WTC11 (cell line): ENCODE measurements around the gene STK17A.

ENCODE experiments used
- CBFB ChIP-seq: sonication (generic); formaldehyde crosslinking; IDR thresholded peaks from 2 replicates; pipeline ENCODE4 v1.8.1; 2022; ENCODE audit warnings: mild to moderate bottlenecking, low read depth, missing genetic modification reagents
- FOXJ3 ChIP-seq: sonication (generic); formaldehyde crosslinking; IDR thresholded peaks from 2 replicates; pipeline ENCODE4 v1.9.0; 2021; ENCODE audit warnings: missing genetic modification reagents, mild to moderate bottlenecking, borderline replicate concordance
- FOXK1 ChIP-seq: sonication (generic); formaldehyde crosslinking; IDR thresholded peaks from 2 replicates; pipeline ENCODE4 v1.8.0; 2022; ENCODE audit warnings: mild to moderate bottlenecking, moderate library complexity, missing genetic modification reagents
- SMAD3 ChIP-seq: sonication (generic); formaldehyde crosslinking; IDR thresholded peaks from 2 replicates; pipeline ENCODE4 v1.8.0; 2022; ENCODE audit warnings: missing genetic modification reagents, mild to moderate bottlenecking, borderline replicate concordance
- ZNF232 ChIP-seq: sonication (generic); formaldehyde crosslinking; IDR thresholded peaks from 2 replicates; pipeline ENCODE4 v1.8.0; 2022; ENCODE audit warnings: mild to moderate bottlenecking, missing genetic modification reagents
- TF ChIP-seq, protein P1 (sequence below): fragments of 200-600 bp; IDR thresholded peaks from 2 replicates; pipeline ENCODE4 v1.8.0; 2022; ENCODE audit warnings: antibody characterized with exemption
- TF ChIP-seq, protein P2 (sequence below): sonication (generic); formaldehyde crosslinking; IDR thresholded peaks from 2 replicates; pipeline ENCODE4 v1.8.0; 2022; ENCODE audit warnings: mild to moderate bottlenecking, missing genetic modification reagents
- TF ChIP-seq, protein P3 (sequence below): sonication (generic); formaldehyde crosslinking; IDR thresholded peaks from 2 replicates; pipeline ENCODE4 v1.8.0; 2023; ENCODE audit warnings: mild to moderate bottlenecking, missing genetic modification reagents
- TF ChIP-seq, protein P4 (sequence below): sonication (generic); formaldehyde crosslinking; IDR thresholded peaks from 2 replicates; pipeline ENCODE4 v1.8.0; 2023; ENCODE audit warnings: missing genetic modification reagents, mild to moderate bottlenecking, borderline replicate concordance

DNA sequence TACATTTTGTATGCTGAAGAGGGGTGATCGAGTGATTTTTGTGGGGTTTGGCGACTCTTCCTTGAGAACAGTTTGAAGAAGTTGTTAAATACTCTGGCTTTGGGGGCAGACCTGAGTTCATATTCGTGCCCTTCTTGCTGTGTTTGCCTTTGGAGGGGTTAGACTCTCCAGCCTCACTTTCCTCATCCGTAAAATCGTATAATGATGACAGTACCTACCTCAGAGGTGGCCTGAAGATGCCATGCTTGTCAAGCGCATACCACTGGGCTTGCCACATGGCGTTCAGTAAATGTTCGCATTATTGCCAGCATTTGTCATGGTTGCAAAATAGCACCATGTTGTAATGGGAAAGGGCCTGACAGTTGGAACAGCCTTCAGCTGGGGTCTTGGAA is 1.3 kb downstream of the STK17A start:
- TF ChIP-seq, protein P1, sequence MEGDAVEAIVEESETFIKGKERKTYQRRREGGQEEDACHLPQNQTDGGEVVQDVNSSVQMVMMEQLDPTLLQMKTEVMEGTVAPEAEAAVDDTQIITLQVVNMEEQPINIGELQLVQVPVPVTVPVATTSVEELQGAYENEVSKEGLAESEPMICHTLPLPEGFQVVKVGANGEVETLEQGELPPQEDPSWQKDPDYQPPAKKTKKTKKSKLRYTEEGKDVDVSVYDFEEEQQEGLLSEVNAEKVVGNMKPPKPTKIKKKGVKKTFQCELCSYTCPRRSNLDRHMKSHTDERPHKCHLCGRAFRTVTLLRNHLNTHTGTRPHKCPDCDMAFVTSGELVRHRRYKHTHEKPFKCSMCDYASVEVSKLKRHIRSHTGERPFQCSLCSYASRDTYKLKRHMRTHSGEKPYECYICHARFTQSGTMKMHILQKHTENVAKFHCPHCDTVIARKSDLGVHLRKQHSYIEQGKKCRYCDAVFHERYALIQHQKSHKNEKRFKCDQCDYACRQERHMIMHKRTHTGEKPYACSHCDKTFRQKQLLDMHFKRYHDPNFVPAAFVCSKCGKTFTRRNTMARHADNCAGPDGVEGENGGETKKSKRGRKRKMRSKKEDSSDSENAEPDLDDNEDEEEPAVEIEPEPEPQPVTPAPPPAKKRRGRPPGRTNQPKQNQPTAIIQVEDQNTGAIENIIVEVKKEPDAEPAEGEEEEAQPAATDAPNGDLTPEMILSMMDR: no peak
- TF ChIP-seq FOXK1 (CRISPR knock-in tag) (no peak), FOXJ3 (no peak), CBFB (no peak), ZNF232 (CRISPR knock-in tag) (no peak), SMAD3 (no peak)
- TF ChIP-seq, protein P2, sequence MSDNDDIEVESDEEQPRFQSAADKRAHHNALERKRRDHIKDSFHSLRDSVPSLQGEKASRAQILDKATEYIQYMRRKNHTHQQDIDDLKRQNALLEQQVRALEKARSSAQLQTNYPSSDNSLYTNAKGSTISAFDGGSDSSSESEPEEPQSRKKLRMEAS: no peak
- TF ChIP-seq, protein P3, sequence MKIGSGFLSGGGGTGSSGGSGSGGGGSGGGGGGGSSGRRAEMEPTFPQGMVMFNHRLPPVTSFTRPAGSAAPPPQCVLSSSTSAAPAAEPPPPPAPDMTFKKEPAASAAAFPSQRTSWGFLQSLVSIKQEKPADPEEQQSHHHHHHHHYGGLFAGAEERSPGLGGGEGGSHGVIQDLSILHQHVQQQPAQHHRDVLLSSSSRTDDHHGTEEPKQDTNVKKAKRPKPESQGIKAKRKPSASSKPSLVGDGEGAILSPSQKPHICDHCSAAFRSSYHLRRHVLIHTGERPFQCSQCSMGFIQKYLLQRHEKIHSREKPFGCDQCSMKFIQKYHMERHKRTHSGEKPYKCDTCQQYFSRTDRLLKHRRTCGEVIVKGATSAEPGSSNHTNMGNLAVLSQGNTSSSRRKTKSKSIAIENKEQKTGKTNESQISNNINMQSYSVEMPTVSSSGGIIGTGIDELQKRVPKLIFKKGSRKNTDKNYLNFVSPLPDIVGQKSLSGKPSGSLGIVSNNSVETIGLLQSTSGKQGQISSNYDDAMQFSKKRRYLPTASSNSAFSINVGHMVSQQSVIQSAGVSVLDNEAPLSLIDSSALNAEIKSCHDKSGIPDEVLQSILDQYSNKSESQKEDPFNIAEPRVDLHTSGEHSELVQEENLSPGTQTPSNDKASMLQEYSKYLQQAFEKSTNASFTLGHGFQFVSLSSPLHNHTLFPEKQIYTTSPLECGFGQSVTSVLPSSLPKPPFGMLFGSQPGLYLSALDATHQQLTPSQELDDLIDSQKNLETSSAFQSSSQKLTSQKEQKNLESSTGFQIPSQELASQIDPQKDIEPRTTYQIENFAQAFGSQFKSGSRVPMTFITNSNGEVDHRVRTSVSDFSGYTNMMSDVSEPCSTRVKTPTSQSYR: no peak
- TF ChIP-seq, protein P4, sequence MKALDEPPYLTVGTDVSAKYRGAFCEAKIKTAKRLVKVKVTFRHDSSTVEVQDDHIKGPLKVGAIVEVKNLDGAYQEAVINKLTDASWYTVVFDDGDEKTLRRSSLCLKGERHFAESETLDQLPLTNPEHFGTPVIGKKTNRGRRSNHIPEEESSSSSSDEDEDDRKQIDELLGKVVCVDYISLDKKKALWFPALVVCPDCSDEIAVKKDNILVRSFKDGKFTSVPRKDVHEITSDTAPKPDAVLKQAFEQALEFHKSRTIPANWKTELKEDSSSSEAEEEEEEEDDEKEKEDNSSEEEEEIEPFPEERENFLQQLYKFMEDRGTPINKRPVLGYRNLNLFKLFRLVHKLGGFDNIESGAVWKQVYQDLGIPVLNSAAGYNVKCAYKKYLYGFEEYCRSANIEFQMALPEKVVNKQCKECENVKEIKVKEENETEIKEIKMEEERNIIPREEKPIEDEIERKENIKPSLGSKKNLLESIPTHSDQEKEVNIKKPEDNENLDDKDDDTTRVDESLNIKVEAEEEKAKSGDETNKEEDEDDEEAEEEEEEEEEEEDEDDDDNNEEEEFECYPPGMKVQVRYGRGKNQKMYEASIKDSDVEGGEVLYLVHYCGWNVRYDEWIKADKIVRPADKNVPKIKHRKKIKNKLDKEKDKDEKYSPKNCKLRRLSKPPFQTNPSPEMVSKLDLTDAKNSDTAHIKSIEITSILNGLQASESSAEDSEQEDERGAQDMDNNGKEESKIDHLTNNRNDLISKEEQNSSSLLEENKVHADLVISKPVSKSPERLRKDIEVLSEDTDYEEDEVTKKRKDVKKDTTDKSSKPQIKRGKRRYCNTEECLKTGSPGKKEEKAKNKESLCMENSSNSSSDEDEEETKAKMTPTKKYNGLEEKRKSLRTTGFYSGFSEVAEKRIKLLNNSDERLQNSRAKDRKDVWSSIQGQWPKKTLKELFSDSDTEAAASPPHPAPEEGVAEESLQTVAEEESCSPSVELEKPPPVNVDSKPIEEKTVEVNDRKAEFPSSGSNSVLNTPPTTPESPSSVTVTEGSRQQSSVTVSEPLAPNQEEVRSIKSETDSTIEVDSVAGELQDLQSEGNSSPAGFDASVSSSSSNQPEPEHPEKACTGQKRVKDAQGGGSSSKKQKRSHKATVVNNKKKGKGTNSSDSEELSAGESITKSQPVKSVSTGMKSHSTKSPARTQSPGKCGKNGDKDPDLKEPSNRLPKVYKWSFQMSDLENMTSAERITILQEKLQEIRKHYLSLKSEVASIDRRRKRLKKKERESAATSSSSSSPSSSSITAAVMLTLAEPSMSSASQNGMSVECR: no peak
